Activated T-helper 2 cell treated with anti-CD3 and anti-CD28 coated beads, Interferon-gamma antibody, Interleukin-2, Interleukin-4, amounts not matched to agents 10 μg/mL and 5 μg/mL and 100 μg/mL, durations not matched to agents 14 hours and 24 hours and 36 hours (primary cell): ENCODE data around the gene ST7. TPM values are rescaled to one million over a fixed set of nuclear protein-coding genes. Genes with fewer than 3 reads are reported as not detected.

Source experiments
- DNase-seq: peaks from one replicate; pipeline ENCODE4 v3.0.0; 2021; ENCODE audit warnings: low spot score
- H3K27ac Mint-ChIP-seq: one replicate; pipeline ENCODE4 v1.8.0; 2021; ENCODE audit warnings: mixed read lengths
- H3K27me3 Mint-ChIP-seq: one replicate; pipeline ENCODE4 v1.8.0; 2021; ENCODE audit warnings: low read depth, mixed read lengths
- H3K36me3 Mint-ChIP-seq: one replicate; pipeline ENCODE4 v1.8.0; 2021; ENCODE audit warnings: low read depth, mixed read lengths
- H3K4me1 Mint-ChIP-seq: one replicate; pipeline ENCODE4 v1.8.0; 2021; ENCODE audit warnings: low read depth, mixed read lengths
- H3K4me3 Mint-ChIP-seq: one replicate; pipeline ENCODE4 v1.8.0; 2021; ENCODE audit warnings: low read depth, mild to moderate bottlenecking, moderate library complexity, mixed read lengths
- H3K9me3 Mint-ChIP-seq: one replicate; pipeline ENCODE4 v1.8.0; 2021; ENCODE audit warnings: mixed read lengths
- intact Hi-C: fragments of 100-400 bp; cut with micrococcal nuclease; formaldehyde crosslinking; loops from one replicate; pipeline ENCODE4 v1.15.1; 2023
- total RNA-seq: library from RNA; stranded (reverse); gene quantifications from 2 replicates; pipeline ENCODE4 v1.2.3, GENCODE V29; 2022

The ST7 gene
- total RNA-seq, 1 donor from 2014 or later: 8.0 TPM

- DNase-seq: no peak
- H3K36me3 Mint-ChIP-seq: no peaks in the 10 kb centered on the region
- H3K27me3 Mint-ChIP-seq: no peaks in the 10 kb centered on the region
- no peaks in the 10 kb centered on the region for H3K4me1 Mint-ChIP-seq
- intact Hi-C loops: no loop called here
- no peak overlapping the region for H3K4me3 Mint-ChIP-seq
- no peak overlapping the region for H3K27ac Mint-ChIP-seq
- no peaks in the 10 kb centered on the region for H3K9me3 Mint-ChIP-seq
These were observed 209.8 kb downstream of the ST7 start for GRCh38 chr7:117163101-117163500.

GRCh38 chr7:117164620-117165019, 211.3 kb downstream of the ST7 start:
- H3K27ac Mint-ChIP-seq: no peak overlapping the region
- H3K27me3 Mint-ChIP-seq: no peaks in the 10 kb centered on the region
- H3K4me1 Mint-ChIP-seq: no peaks in the 10 kb centered on the region
- H3K4me3 Mint-ChIP-seq: no peak overlapping the region
- intact Hi-C loops: no loop called here
- H3K36me3 Mint-ChIP-seq: no peaks in the 10 kb centered on the region
- H3K9me3 Mint-ChIP-seq: no peaks in the 10 kb centered on the region
- no peak for DNase-seq

GRCh38 chr7:117165656-117166055, 212.4 kb downstream of the ST7 start:
- H3K9me3 Mint-ChIP-seq: no peaks in the 10 kb centered on the region
- no peak for DNase-seq
- no peaks in the 10 kb centered on the region for H3K36me3 Mint-ChIP-seq
- H3K4me1 Mint-ChIP-seq: no peaks in the 10 kb centered on the region
- no peak overlapping the region for H3K27ac Mint-ChIP-seq
- intact Hi-C loops: no loop called here
- no peak overlapping the region for H3K4me3 Mint-ChIP-seq
- no peaks in the 10 kb centered on the region for H3K27me3 Mint-ChIP-seq

- DNase-seq: no peak
- no peak overlapping the region for H3K4me3 Mint-ChIP-seq
- no peaks in the 10 kb centered on the region for H3K36me3 Mint-ChIP-seq
- no peak overlapping the region for H3K27ac Mint-ChIP-seq
- intact Hi-C loops: no loop called here
- no peaks in the 10 kb centered on the region for H3K4me1 Mint-ChIP-seq
- no peaks in the 10 kb centered on the region for H3K9me3 Mint-ChIP-seq
- no peaks in the 10 kb centered on the region for H3K27me3 Mint-ChIP-seq
These were observed 216.6 kb downstream of the ST7 start for GRCh38 chr7:117169907-117170306.

- Mint-ChIP-seq H3K36me3 (no peaks in the 10 kb centered on the region), H3K27me3 (no peaks in the 10 kb centered on the region), H3K9me3 (no peaks in the 10 kb centered on the region), H3K4me1 (no peaks in the 10 kb centered on the region), H3K27ac (no peak overlapping the region), H3K4me3 (no peak overlapping the region)
- intact Hi-C loops: no loop called here
- DNase-seq: no peak
These were observed 217.8 kb downstream of the ST7 start for GRCh38 chr7:117171106-117171505.

- Mint-ChIP-seq H3K9me3 (no peaks in the 10 kb centered on the region), H3K27ac (no peak overlapping the region), H3K4me3 (no peak overlapping the region), H3K4me1 (no peaks in the 10 kb centered on the region), H3K36me3 (no peaks in the 10 kb centered on the region), H3K27me3 (no peaks in the 10 kb centered on the region)
- intact Hi-C loops: no loop called here
- DNase-seq: no peak
These were observed 219.0 kb downstream of the ST7 start for GRCh38 chr7:117172283-117172682.

- Mint-ChIP-seq H3K9me3 (no peaks in the 10 kb centered on the region), H3K4me3 (no peak overlapping the region), H3K27ac (no peak overlapping the region), H3K36me3 (no peaks in the 10 kb centered on the region), H3K4me1 (no peaks in the 10 kb centered on the region), H3K27me3 (no peaks in the 10 kb centered on the region)
- DNase-seq: no peak
- intact Hi-C loops: no loop called here
These were observed 219.9 kb downstream of the ST7 start for GRCh38 chr7:117173035-117173770.

GRCh38 chr7:117176206-117176605, 222.9 kb downstream of the ST7 start:
- Mint-ChIP-seq H3K9me3 (no peaks in the 10 kb centered on the region), H3K27ac (no peak overlapping the region), H3K4me1 (no peaks in the 10 kb centered on the region), H3K36me3 (no peaks in the 10 kb centered on the region), H3K4me3 (no peak overlapping the region), H3K27me3 (no peaks in the 10 kb centered on the region)
- DNase-seq: no peak
- intact Hi-C loops: no loop called here

GRCh38 chr7:117178600-117178999, 225.3 kb downstream of the ST7 start:
- Mint-ChIP-seq H3K4me1 (no peaks in the 10 kb centered on the region), H3K27me3 (no peaks in the 10 kb centered on the region), H3K4me3 (no peak overlapping the region), H3K27ac (no peak overlapping the region), H3K36me3 (peaks cover 3% of the 10 kb centered on the region), H3K9me3 (no peaks in the 10 kb centered on the region)
- no peak for DNase-seq
- intact Hi-C loops: no loop called here

- peaks cover 1% of the 10 kb centered on the region for H3K4me1 Mint-ChIP-seq
These were observed 226.4 kb downstream of the ST7 start for GRCh38 chr7:117179701-117180100.

GRCh38 chr7:117183729-117184128, 230.4 kb downstream of the ST7 start:
- no peak for DNase-seq
- Mint-ChIP-seq H3K9me3 (no peaks in the 10 kb centered on the region), H3K4me1 (peaks cover 8% of the 10 kb centered on the region), H3K36me3 (peaks cover 3% of the 10 kb centered on the region), H3K27me3 (no peaks in the 10 kb centered on the region), H3K27ac (no peak overlapping the region), H3K4me3 (no peak overlapping the region)
- intact Hi-C loops: no loop called here

More at GRCh38 chr7:117179701-117180100, 226.4 kb downstream of the ST7 start:
- Mint-ChIP-seq H3K4me3 (no peak overlapping the region), H3K27me3 (no peaks in the 10 kb centered on the region), H3K27ac (no peak overlapping the region), H3K9me3 (no peaks in the 10 kb centered on the region), H3K36me3 (peaks cover 3% of the 10 kb centered on the region)
- DNase-seq: no peak
- intact Hi-C loops: no loop called here

GRCh38 chr7:117184367-117184766, 231.1 kb downstream of the ST7 start:
- Mint-ChIP-seq H3K4me3 (no peak overlapping the region), H3K27me3 (no peaks in the 10 kb centered on the region), H3K36me3 (peaks cover 3% of the 10 kb centered on the region), H3K4me1 (peaks cover 8% of the 10 kb centered on the region), H3K9me3 (no peaks in the 10 kb centered on the region), H3K27ac (no peak overlapping the region)
- no peak for DNase-seq
- intact Hi-C loops: no loop called here

- H3K4me1 Mint-ChIP-seq: peaks cover 8% of the 10 kb centered on the region
- no peak overlapping the region for H3K4me3 Mint-ChIP-seq
- no peak overlapping the region for H3K27ac Mint-ChIP-seq
- H3K9me3 Mint-ChIP-seq: no peaks in the 10 kb centered on the region
- intact Hi-C loops: no loop called here
- H3K27me3 Mint-ChIP-seq: no peaks in the 10 kb centered on the region
- no peak for DNase-seq
- H3K36me3 Mint-ChIP-seq: peaks cover 3% of the 10 kb centered on the region
These were observed 231.8 kb downstream of the ST7 start for GRCh38 chr7:117185124-117185523.
